SK-N-MC (cell line): Measurements from ENCODE around the gene RASA3.

ENCODE experiments used
- EZH2 ChIP-seq: fragments of 200-600 bp; sonication (generic); IDR thresholded peaks from one replicate; pipeline ENCODE4 v1.6.1; 2017; ENCODE audit warnings: antibody characterized with exemption
- POLR2AphosphoS5 ChIP-seq: IDR thresholded peaks from 2 replicates; pipeline ENCODE4 v1.6.1; 2012; ENCODE audit warnings: mild to moderate bottlenecking, low read depth, low read length, borderline replicate concordance

- TF ChIP-seq EZH2 (no peak), POLR2AphosphoS5 (no peak)
These were observed 20.5 kb upstream of the RASA3 start for GRCh38 chr13:114152831-114153371.
